ENCODE results near the gene POLR2F.
"Not testable (repeated sequence)": the region's sequence is repeated elsewhere in the genome, so short reads cannot be mapped to it uniquely, and the experiment has no call there.

POLR2F gene

GRCh38 chr22:37925767-37926166 is 27.7 kb upstream of the POLR2F start:
- no peak for FAIRE-seq

- no peak for FAIRE-seq
Measured at GRCh38 chr22:37926358-37926757, 27.1 kb upstream of the POLR2F start.

- FAIRE-seq: no peak
Measured at GRCh38 chr22:37926771-37927636, 26.5 kb upstream of the POLR2F start.

GRCh38 chr22:37927637-37927936 is 25.9 kb upstream of the POLR2F start:
- no peak for FAIRE-seq

- FAIRE-seq: no peak
Measured at GRCh38 chr22:37929390-37929789, 24.1 kb upstream of the POLR2F start.

- FAIRE-seq: no peak
Measured at GRCh38 chr22:37930270-37930951, 23.1 kb upstream of the POLR2F start.

GRCh38 chr22:37930952-37931440 is 22.5 kb upstream of the POLR2F start:
- FAIRE-seq: no peak

- FAIRE-seq: no peak
Measured at GRCh38 chr22:37931893-37932389, 21.6 kb upstream of the POLR2F start.

- no peak for FAIRE-seq
Measured at GRCh38 chr22:37932401-37932800, 21.1 kb upstream of the POLR2F start.

- FAIRE-seq: no peak
Measured at GRCh38 chr22:37932821-37933578, 20.5 kb upstream of the POLR2F start.

GRCh38 chr22:37933711-37934376 is 19.7 kb upstream of the POLR2F start:
- FAIRE-seq: peak; percentile 77

GRCh38 chr22:37940698-37941376 is 12.7 kb upstream of the POLR2F start:
- no peak for FAIRE-seq

- FAIRE-seq: no peak
Measured at GRCh38 chr22:37942133-37942532, 11.4 kb upstream of the POLR2F start.

GRCh38 chr22:37943136-37943824 is 10.2 kb upstream of the POLR2F start:
- FAIRE-seq: no peak

- no peak for FAIRE-seq
Measured at GRCh38 chr22:37943825-37944198, 9.7 kb upstream of the POLR2F start.

- FAIRE-seq: not testable (repeated sequence)
Measured at GRCh38 chr22:37944423-37944822, 9.1 kb upstream of the POLR2F start.

- not testable (repeated sequence) for FAIRE-seq
Measured at GRCh38 chr22:37947142-37947795, 6.2 kb upstream of the POLR2F start.

- FAIRE-seq: no peak
Measured at GRCh38 chr22:37951305-37951704, 2.2 kb upstream of the POLR2F start.

- not testable (repeated sequence) for FAIRE-seq
Measured at GRCh38 chr22:37952629-37953028, 870 bp upstream of the POLR2F start.

GRCh38 chr22:37953062-37953436 is 450 bp upstream of the POLR2F start:
- FAIRE-seq: no peak

- no peak for FAIRE-seq
Measured at GRCh38 chr22:37954686-37955085, 1.2 kb downstream of the POLR2F start.
